Endothelial cell of umbilical vein (primary cell): ENCODE results near the gene SIM2. TPM values are rescaled to one million over a fixed set of nuclear protein-coding genes. Genes with fewer than 3 reads are reported as not detected.

Experiments used
- BruUV-seq: library from RNA; stranded (reverse); fragments of 400-500 nt; replicated peaks from 2 replicates; lab custom pipeline; 2021; lab: Mats Ljungman, UMichigan
- CTCF ChIA-PET: fragments of 300-600, 350-600 bp; sonication (Branson Sonifier 250); formaldehyde crosslinking; loops from one replicate; lab custom pipeline; 2021; ENCODE audit warnings: antibody characterized with exemption, inconsistent platforms; lab: Charles Lee
- POLR2A ChIA-PET: fragments of 300-600, 350-600 bp; sonication (Branson Sonifier 250); formaldehyde crosslinking; loops from one replicate; lab custom pipeline; 2021; ENCODE audit warnings: antibody characterized with exemption, inconsistent platforms; lab: Charles Lee
- DNase-seq: peaks from one replicate; pipeline ENCODE4 v3.0.0-alpha.2; 2011; ENCODE audit warnings: low read depth, low spot score
- FAIRE-seq: peaks from 2 replicates; lab custom pipeline; 2011; peaks lifted over from hg19 to GRCh38; lab: Jason Lieb, UNC
- H2AFZ ChIP-seq: 2 replicates; pipeline ENCODE4 v1.6.0; 2012; ENCODE audit warnings: low read depth, low read length, control low read depth, inconsistent platforms
- H3K27ac ChIP-seq: 2 replicates; pipeline ENCODE4 v1.5.1; 2011; ENCODE audit warnings: low read depth, mild to moderate bottlenecking, control low read depth, low read length, moderate library complexity; ENCODE audit not compliant: insufficient read depth
- H3K27me3 ChIP-seq, 2 experiments: 2 replicates each; pipeline versions ENCODE4 v1.6.0 to v1.6.1; 2011; ENCODE audit warnings: low read length in 2 of 2, mixed read lengths in 1 of 2; ENCODE audit not compliant: control insufficient read depth in 2 of 2, insufficient read depth in 2 of 2
- H3K36me3 ChIP-seq, 2 experiments: 2 replicates in 1 of 2; 3 replicates in 1 of 2; pipeline ENCODE4 v1.5.1; 2011; ENCODE audit warnings: low read length in 2 of 2, mild to moderate bottlenecking in 1 of 2, moderate library complexity in 1 of 2; ENCODE audit not compliant: control insufficient read depth in 2 of 2, insufficient read depth in 2 of 2; ENCODE audit errors: extremely low read depth in 1 of 2
- H3K4me1 ChIP-seq: 3 replicates; pipeline ENCODE4 v1.5.1; 2011; ENCODE audit warnings: mild to moderate bottlenecking, low read length; ENCODE audit not compliant: control insufficient read depth, insufficient read depth; ENCODE audit errors: extremely low read depth
- H3K4me2 ChIP-seq: 2 replicates; pipeline ENCODE4 v1.6.1; 2011; ENCODE audit warnings: low read length, control low read depth, mixed read lengths; ENCODE audit not compliant: insufficient read depth
- H3K4me3 ChIP-seq, 3 experiments: fragments of 200-600 bp in 1 of 3; sonication (generic), shearing (Covaris generic) in 1 of 3; replicated peaks in 1 of 3; 2 replicates each; pipeline ENCODE4 v1.5.1; 2011 to 2016; ENCODE audit warnings: control low read depth in 3 of 3, low read length in 3 of 3, mild to moderate bottlenecking in 2 of 3, inconsistent platforms in 1 of 3, low read depth in 1 of 3, moderate library complexity in 1 of 3; ENCODE audit not compliant: insufficient read depth in 1 of 3
- H3K79me2 ChIP-seq: 2 replicates; pipeline ENCODE4 v1.6.0; 2012; ENCODE audit warnings: low read length, inconsistent platforms; ENCODE audit not compliant: control insufficient read depth, insufficient read depth
- H3K9ac ChIP-seq: replicated peaks from 2 replicates; pipeline ENCODE3; 2011; ENCODE audit warnings: low read length, control low read depth; ENCODE audit not compliant: insufficient read depth; ENCODE audit errors: extremely low read depth
- H3K9me1 ChIP-seq: replicated peaks from 3 replicates; pipeline ENCODE4 v1.6.0; 2011; ENCODE audit warnings: mild to moderate bottlenecking, low read length; ENCODE audit not compliant: control insufficient read depth, insufficient read depth; ENCODE audit errors: extremely low read depth
- H3K9me3 ChIP-seq: replicated peaks from 2 replicates; pipeline ENCODE4 v1.5.1; 2012; ENCODE audit warnings: low read length, inconsistent platforms; ENCODE audit not compliant: control insufficient read depth, insufficient read depth
- H4K20me1 ChIP-seq: replicated peaks from 2 replicates; pipeline ENCODE3; 2011; ENCODE audit warnings: mild to moderate bottlenecking, low read length; ENCODE audit not compliant: control insufficient read depth, insufficient read depth; ENCODE audit errors: extremely low read depth
- EZH2 ChIP-seq: IDR thresholded peaks from 2 replicates; pipeline ENCODE4 v1.6.1; 2012; ENCODE audit warnings: borderline replicate concordance, low read depth, mild to moderate bottlenecking, moderate library complexity, low read length, inconsistent platforms; ENCODE audit not compliant: severe bottlenecking
- FOS ChIP-seq: IDR thresholded peaks from 2 replicates; pipeline ENCODE4 v1.6.1; 2011; ENCODE audit warnings: mild to moderate bottlenecking, low read length, moderate library complexity, borderline replicate concordance; ENCODE audit not compliant: insufficient read depth
- GATA2 ChIP-seq: IDR thresholded peaks from 2 replicates; pipeline ENCODE4 v1.7.0; 2011; ENCODE audit warnings: low read depth, mild to moderate bottlenecking, moderate library complexity, mixed read lengths, low read length; ENCODE audit not compliant: insufficient read length, insufficient read depth
- JUN ChIP-seq: IDR thresholded peaks from 2 replicates; pipeline ENCODE4 v1.6.1; 2011; ENCODE audit warnings: borderline replicate concordance, low read depth; ENCODE audit not compliant: insufficient read length, insufficient read depth
- MYC ChIP-seq: IDR thresholded peaks from one replicate; pipeline ENCODE4 v1.6.1; 2011; ENCODE audit warnings: mild to moderate bottlenecking, low read depth, low read length
- POLR2A ChIP-seq: IDR thresholded peaks from 2 replicates; pipeline ENCODE4 v1.6.1; 2012; ENCODE audit warnings: low read depth, mild to moderate bottlenecking, control low read depth, low read length
- POLR2AphosphoS5 ChIP-seq: IDR thresholded peaks from 2 replicates; pipeline ENCODE4 v1.6.1; 2012; ENCODE audit warnings: low read depth, mild to moderate bottlenecking, control low read depth, low read length, moderate library complexity; ENCODE audit not compliant: insufficient read depth
- dilution Hi-C: fragments of 300-500 bp; cut with MboI; formaldehyde crosslinking; loops from one replicate; pipeline ENCODE4 v1.15.0; 2019; ENCODE audit warnings: low sequenced_read_pairs; ENCODE audit not compliant: extremely low pct_ligation_motif_present
- intact Hi-C: fragments of 100-400 bp; cut with micrococcal nuclease; formaldehyde crosslinking; loops from one replicate; pipeline ENCODE4 v1.10.0; 2022
- polyA plus RNA-seq, 4 experiments: library from polyadenylated mRNA; depleted of rRNA in 3 of 4; stranded (reverse) in 3 of 4; unstranded in 1 of 4; fragments of >200 nt; gene quantifications; 2 replicates each; pipeline versions ENCODE4 v1.2.1 to v1.2.3, GENCODE V29; 2011 to 2012; ENCODE audit warnings: missing spikeins in 1 of 4
- total RNA-seq: library from RNA; stranded (reverse); gene quantifications from 2 replicates; pipeline ENCODE4 v1.2.3, GENCODE V29; 2021
- TF ChIP-seq, protein P1 (sequence below), 2 donors: IDR thresholded peaks; 1 replicate in 1 of 2; 2 replicates in 1 of 2; pipeline ENCODE4 v1.5.1; 2011; ENCODE audit warnings: low read length in 2 of 2, mild to moderate bottlenecking in 2 of 2, moderate library complexity in 2 of 2, control low read depth in 1 of 2, inconsistent platforms in 1 of 2, low read depth in 1 of 2; ENCODE audit not compliant: insufficient read depth in 1 of 2; ENCODE audit errors: extremely low read depth in 1 of 2
- TF ChIP-seq, protein P2 (sequence below): IDR thresholded peaks from 2 replicates; pipeline ENCODE4 v1.6.1; 2011; ENCODE audit not compliant: insufficient read depth, insufficient read length

SIM2 gene
- total and polyA plus RNA-seq, 2 donors (not counting 3 experiments of a cell fraction or from before 2014, with no cell fraction given), result not detected

DNA sequence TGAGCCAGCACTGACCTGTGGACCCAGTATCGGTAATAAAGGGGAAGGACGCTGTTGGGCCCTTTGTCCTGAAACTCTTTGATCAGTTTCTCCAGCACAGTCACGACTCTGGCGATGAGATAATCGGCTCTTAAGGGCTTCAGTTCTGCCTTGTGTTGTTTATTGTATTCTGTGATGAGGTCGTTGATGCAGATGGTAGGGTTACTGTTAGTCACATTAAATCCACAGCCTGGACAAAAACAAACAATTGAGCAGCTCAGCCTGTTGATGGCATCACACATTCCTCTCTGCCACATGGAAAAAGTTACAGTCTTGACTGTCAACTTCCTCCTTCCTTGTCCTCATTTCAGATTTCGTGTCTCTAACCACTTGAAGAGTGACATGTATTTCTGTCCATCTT is 57.6 kb downstream of the SIM2 start:
- ChIA-PET POLR2A (no interaction called here), CTCF (interaction anchor here (0.7 to 1.0 kb wide), 3 partner anchors 9 to 171 kb away, joined by 3 read pairs; no protein-coding TSS in a partner anchor)
- no peaks in the 10 kb centered on the region for H3K36me3 ChIP-seq
- H3K4me3 ChIP-seq, result no peak overlapping the region
- DNase-seq, result peak; percentile 50
- intact Hi-C loops, result no loop called here
- H3K9ac ChIP-seq, result no peak overlapping the region
- H4K20me1 ChIP-seq, result no peaks in the 10 kb centered on the region
- dilution Hi-C loops, result no loop called here
- no peak for TF ChIP-seq FOS
- no peak for TF ChIP-seq POLR2A
- peak; percentile 22 for TF ChIP-seq JUN
- TF ChIP-seq POLR2AphosphoS5, result no peak
- no peaks in the 10 kb centered on the region for H3K27me3 ChIP-seq
- H3K79me2 ChIP-seq, result no peaks in the 10 kb centered on the region
- H2AFZ ChIP-seq, result no peak overlapping the region
- H3K27ac ChIP-seq, result no peak overlapping the region
- H3K9me3 ChIP-seq, result no peaks in the 10 kb centered on the region
- peaks cover 13% of the 10 kb centered on the region for H3K4me1 ChIP-seq
- no peak overlapping the region for H3K4me2 ChIP-seq
- H3K9me1 ChIP-seq, result no peaks in the 10 kb centered on the region
- BruUV-seq, result no TSS peak
- peak; percentile 65 for FAIRE-seq

DNA sequence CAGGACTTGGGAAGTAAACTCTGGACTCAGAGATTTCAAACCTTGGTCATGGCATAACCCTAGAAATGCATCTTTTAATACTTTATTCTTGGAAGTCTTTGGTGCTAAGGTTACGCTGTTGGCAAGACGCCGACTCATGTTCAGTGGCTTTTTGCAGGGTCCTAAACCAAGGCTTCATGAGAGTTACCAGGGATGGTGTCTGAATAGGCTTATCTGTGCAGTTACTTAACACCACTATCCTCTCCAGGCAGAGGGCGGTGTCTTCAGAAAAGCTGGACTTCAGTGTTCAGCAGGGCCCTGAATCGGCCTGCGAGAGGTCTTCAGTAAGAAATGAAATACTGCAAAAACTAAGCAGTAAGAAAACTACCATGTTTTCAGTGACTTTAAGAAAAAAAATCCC is 58.3 kb downstream of the SIM2 start:
- Histone ChIP-seq H3K4me1 (peaks cover 13% of the 10 kb centered on the region), H4K20me1 (no peaks in the 10 kb centered on the region), H3K9ac (no peak overlapping the region), H3K36me3 (no peaks in the 10 kb centered on the region), H3K4me2 (no peak overlapping the region), H3K27ac (no peak overlapping the region), H3K4me3 (no peak overlapping the region), H3K9me1 (no peaks in the 10 kb centered on the region), H3K27me3 (no peaks in the 10 kb centered on the region), H2AFZ (no peak overlapping the region), H3K9me3 (no peaks in the 10 kb centered on the region), H3K79me2 (no peaks in the 10 kb centered on the region)
- BruUV-seq, result no TSS peak
- POLR2A ChIA-PET, result no interaction called here
- CTCF ChIA-PET, result interaction anchor here (0.7 to 1.0 kb wide), 3 partner anchors 10 to 170 kb away, joined by 3 read pairs; no protein-coding TSS in a partner anchor
- intact Hi-C loops, result no loop called here
- TF ChIP-seq FOS (no peak), EZH2 (no peak), POLR2A (no peak), JUN (no peak), POLR2AphosphoS5 (no peak), GATA2 (no peak), MYC (no peak)
- TF ChIP-seq, protein P1, sequence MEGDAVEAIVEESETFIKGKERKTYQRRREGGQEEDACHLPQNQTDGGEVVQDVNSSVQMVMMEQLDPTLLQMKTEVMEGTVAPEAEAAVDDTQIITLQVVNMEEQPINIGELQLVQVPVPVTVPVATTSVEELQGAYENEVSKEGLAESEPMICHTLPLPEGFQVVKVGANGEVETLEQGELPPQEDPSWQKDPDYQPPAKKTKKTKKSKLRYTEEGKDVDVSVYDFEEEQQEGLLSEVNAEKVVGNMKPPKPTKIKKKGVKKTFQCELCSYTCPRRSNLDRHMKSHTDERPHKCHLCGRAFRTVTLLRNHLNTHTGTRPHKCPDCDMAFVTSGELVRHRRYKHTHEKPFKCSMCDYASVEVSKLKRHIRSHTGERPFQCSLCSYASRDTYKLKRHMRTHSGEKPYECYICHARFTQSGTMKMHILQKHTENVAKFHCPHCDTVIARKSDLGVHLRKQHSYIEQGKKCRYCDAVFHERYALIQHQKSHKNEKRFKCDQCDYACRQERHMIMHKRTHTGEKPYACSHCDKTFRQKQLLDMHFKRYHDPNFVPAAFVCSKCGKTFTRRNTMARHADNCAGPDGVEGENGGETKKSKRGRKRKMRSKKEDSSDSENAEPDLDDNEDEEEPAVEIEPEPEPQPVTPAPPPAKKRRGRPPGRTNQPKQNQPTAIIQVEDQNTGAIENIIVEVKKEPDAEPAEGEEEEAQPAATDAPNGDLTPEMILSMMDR (IDR thresholded peaks at IDR 0.05; ENCODE audit: extremely low read depth in 1 of 2, insufficient read depth in 1 of 2, low read depth in 1 of 2, low read length in 2 of 2), result no peak
- TF ChIP-seq, protein P2, sequence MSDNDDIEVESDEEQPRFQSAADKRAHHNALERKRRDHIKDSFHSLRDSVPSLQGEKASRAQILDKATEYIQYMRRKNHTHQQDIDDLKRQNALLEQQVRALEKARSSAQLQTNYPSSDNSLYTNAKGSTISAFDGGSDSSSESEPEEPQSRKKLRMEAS, result no peak
- dilution Hi-C loops, result no loop called here
- FAIRE-seq (no peak), DNase-seq (no peak)
